Measurements from ENCODE around the gene EEF1AKMT2. TPM values are rescaled to one million over a fixed set of nuclear protein-coding genes. Genes with fewer than 3 reads are reported as not detected.

The EEF1AKMT2 gene
- total and polyA plus RNA-seq, 2 of the 13 experiments (the other 11 are each of a cell fraction or from before 2014, with no cell fraction given) = 11.3 to 19.3 TPM

- WGBS (ENCODE audit: low lambda C conversion rate) = 96% methylated on average over 12 of the region's 16 CpGs
- TF ChIP-seq, protein P1, sequence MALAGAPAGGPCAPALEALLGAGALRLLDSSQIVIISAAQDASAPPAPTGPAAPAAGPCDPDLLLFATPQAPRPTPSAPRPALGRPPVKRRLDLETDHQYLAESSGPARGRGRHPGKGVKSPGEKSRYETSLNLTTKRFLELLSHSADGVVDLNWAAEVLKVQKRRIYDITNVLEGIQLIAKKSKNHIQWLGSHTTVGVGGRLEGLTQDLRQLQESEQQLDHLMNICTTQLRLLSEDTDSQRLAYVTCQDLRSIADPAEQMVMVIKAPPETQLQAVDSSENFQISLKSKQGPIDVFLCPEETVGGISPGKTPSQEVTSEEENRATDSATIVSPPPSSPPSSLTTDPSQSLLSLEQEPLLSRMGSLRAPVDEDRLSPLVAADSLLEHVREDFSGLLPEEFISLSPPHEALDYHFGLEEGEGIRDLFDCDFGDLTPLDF (CRISPR knock-in tag; IDR thresholded peaks at IDR 0.05) = no peak
- no peak for TF ChIP-seq RAD51 (IDR thresholded peaks at IDR 0.05; ENCODE audit: borderline replicate concordance)
- TF ChIP-seq ZNF513 (CRISPR knock-in tag; conservative IDR thresholded peaks at IDR 0.05) = no peak
- no peak for TF ChIP-seq CENPBD1 (CRISPR knock-in tag; IDR thresholded peaks at IDR 0.05; ENCODE audit: borderline replicate concordance, low read depth)
- no peak for TF ChIP-seq ZNF674 (CRISPR knock-in tag; IDR thresholded peaks at IDR 0.05; ENCODE audit: low read depth)
- H3K27ac ChIP-seq (ENCODE audit: extremely low read length, insufficient read depth, low read length) = no peak overlapping the region
- no peak for ATAC-seq
- H3K4me3 ChIP-seq (replicated peaks in 1 of 3; ENCODE audit: insufficient read depth in 1 of 3, low read depth in 2 of 3, low read length in 3 of 3) = no peak overlapping the region
- H3K79me2 ChIP-seq (ENCODE audit: insufficient read depth, low read length) = peaks cover 64% of the 10 kb centered on the region
- no peak for FAIRE-seq
- CTCF ChIA-PET (ENCODE audit: low intra/inter-chr PET ratio, low total read pairs) = no interaction called here
- intact Hi-C loops (cut with micrococcal nuclease; ENCODE audit: unreplicated experiment) = no loop called here
- peaks cover 3 to 6% of the 10 kb centered on the region in 2 experiments; a peak in 3 of 5 replicates for H3K36me3 ChIP-seq (replicated peaks in 1 of 2; ENCODE audit: control insufficient read depth in 1 of 2, insufficient read depth in 2 of 2, low read length in 2 of 2)
- POLR2A ChIA-PET = no interaction called here
- H2AFZ ChIP-seq (ENCODE audit: low read length) = no peak overlapping the region
- H3K27me3 ChIP-seq (ENCODE audit: control insufficient read depth in 1 of 2, insufficient read depth in 2 of 2, low read length in 2 of 2) = no peaks in the 10 kb centered on the region
- BruUV-seq (replicated peaks) = no TSS peak
- H3K9me3 ChIP-seq (ENCODE audit: low read length) = no peaks in the 10 kb centered on the region
- in situ Hi-C loops (cut with HindIII; ENCODE audit: extremely low pct_ligation_motif_present, low pct_unique_long_range_greater_than_20kb) = no loop called here
- no peak overlapping the region for H3K4me2 ChIP-seq (ENCODE audit: low read depth, low read length)
- H3K9ac ChIP-seq (ENCODE audit: insufficient read depth, low read depth, low read length) = no peak overlapping the region
- H4K20me1 ChIP-seq (ENCODE audit: insufficient read depth, low read length) = peaks cover 15% of the 10 kb centered on the region
- peaks cover 35% of the 10 kb centered on the region for H3K4me1 ChIP-seq (ENCODE audit: insufficient read depth, low read length)
- DNase-seq (ENCODE audit: low spot score) = no peak
Measured at GRCh38 chr10:124734311-124735166, 57.1 kb downstream of the EEF1AKMT2 start.
